ENCODE results near the gene DOHH. TPM values are rescaled to one million over a fixed set of nuclear protein-coding genes. Genes with fewer than 3 reads are reported as not detected.

DOHH gene
- total and polyA plus RNA-seq, 2 donors: 8.5 to 8.8 TPM

GRCh38 chr19:3523361-3524077 lies 23.0 kb upstream of the DOHH start:
- Histone ChIP-seq H3K9me3 (ENCODE audit: control insufficient read depth in 2 of 2, insufficient read depth in 1 of 2, low read length in 1 of 2) (no peaks in the 10 kb centered on the region), H3K27ac (ENCODE audit: low read depth in 1 of 2, low read length in 1 of 2) (no peak overlapping the region), H3K27me3 (ENCODE audit: control insufficient read depth in 2 of 2, insufficient read depth in 1 of 2, low read length in 1 of 2) (no peaks in the 10 kb centered on the region), H3K36me3 (ENCODE audit: control insufficient read depth in 2 of 2, insufficient read depth in 2 of 2, low read length in 1 of 2) (peaks cover 70 to 89% of the 10 kb centered on the region in 2 donors), H3K4me3 (ENCODE audit: low read length in 2 of 2) (no peak overlapping the region), H3K4me1 (ENCODE audit: control insufficient read depth in 2 of 2, insufficient read depth in 2 of 2, low read length in 2 of 2) (no peaks in the 10 kb centered on the region)
- DNase-seq (ENCODE audit: low read depth in 6 of 9, low spot score in 9 of 9): no peak
- WGBS: 97% methylated on average over 21 of the region's 21 CpGs

GRCh38 chr19:3522421-3523360 lies 22.2 kb upstream of the DOHH start:
- no peak overlapping the region for H3K4me3 ChIP-seq (ENCODE audit: low read length in 2 of 2)
- 98% methylated on average over 40 of the region's 40 CpGs for WGBS
- H3K9me3 ChIP-seq (ENCODE audit: control insufficient read depth in 2 of 2, insufficient read depth in 1 of 2, low read length in 1 of 2): no peaks in the 10 kb centered on the region
- DNase-seq (ENCODE audit: low read depth in 6 of 9, low spot score in 9 of 9): no peak
- H3K27me3 ChIP-seq (ENCODE audit: control insufficient read depth in 2 of 2, insufficient read depth in 1 of 2, low read length in 1 of 2): no peaks in the 10 kb centered on the region
- H3K36me3 ChIP-seq (ENCODE audit: control insufficient read depth in 2 of 2, insufficient read depth in 2 of 2, low read length in 1 of 2): peaks cover 66 to 85% of the 10 kb centered on the region in 2 donors
- H3K4me1 ChIP-seq (ENCODE audit: control insufficient read depth in 2 of 2, insufficient read depth in 2 of 2, low read length in 2 of 2): no peaks in the 10 kb centered on the region
- no peak overlapping the region for H3K27ac ChIP-seq (ENCODE audit: low read depth in 1 of 2, low read length in 1 of 2)

GRCh38 chr19:3521104-3521445 lies 20.6 kb upstream of the DOHH start:
- no peaks in the 10 kb centered on the region for H3K9me3 ChIP-seq (ENCODE audit: control insufficient read depth in 2 of 2, insufficient read depth in 1 of 2, low read length in 1 of 2)
- no peak for DNase-seq (ENCODE audit: low read depth in 6 of 9, low spot score in 9 of 9)
- H3K27me3 ChIP-seq (ENCODE audit: control insufficient read depth in 2 of 2, insufficient read depth in 1 of 2, low read length in 1 of 2): no peaks in the 10 kb centered on the region
- H3K27ac ChIP-seq (ENCODE audit: low read depth in 1 of 2, low read length in 1 of 2): no peak overlapping the region
- H3K4me3 ChIP-seq (ENCODE audit: low read length in 2 of 2): no peak overlapping the region
- peaks cover 56 to 69% of the 10 kb centered on the region in 2 donors for H3K36me3 ChIP-seq (ENCODE audit: control insufficient read depth in 2 of 2, insufficient read depth in 2 of 2, low read length in 1 of 2)
- H3K4me1 ChIP-seq (ENCODE audit: control insufficient read depth in 2 of 2, insufficient read depth in 2 of 2, low read length in 2 of 2): peaks cover 2 to 5% of the 10 kb centered on the region in 2 donors
- 94% methylated on average over 7 of the region's 7 CpGs for whole genome bisulfite sequencing

GRCh38 chr19:3520166-3521103 lies 20.0 kb upstream of the DOHH start:
- peaks cover 6 to 7% of the 10 kb centered on the region in 2 donors for H3K4me1 ChIP-seq (ENCODE audit: control insufficient read depth in 2 of 2, insufficient read depth in 2 of 2, low read length in 2 of 2)
- H3K4me3 ChIP-seq (ENCODE audit: low read length in 2 of 2): no peak overlapping the region
- 97% methylated on average over 37 of the region's 37 CpGs for WGBS
- no peak for DNase-seq (ENCODE audit: low read depth in 6 of 9, low spot score in 9 of 9)
- peaks cover 50 to 63% of the 10 kb centered on the region in 2 donors for H3K36me3 ChIP-seq (ENCODE audit: control insufficient read depth in 2 of 2, insufficient read depth in 2 of 2, low read length in 1 of 2)
- H3K27me3 ChIP-seq (ENCODE audit: control insufficient read depth in 2 of 2, insufficient read depth in 1 of 2, low read length in 1 of 2): no peaks in the 10 kb centered on the region
- no peak overlapping the region for H3K27ac ChIP-seq (ENCODE audit: low read depth in 1 of 2, low read length in 1 of 2)
- H3K9me3 ChIP-seq (ENCODE audit: control insufficient read depth in 2 of 2, insufficient read depth in 1 of 2, low read length in 1 of 2): no peaks in the 10 kb centered on the region

- H3K27me3 ChIP-seq (ENCODE audit: control insufficient read depth in 2 of 2, insufficient read depth in 1 of 2, low read length in 1 of 2): no peaks in the 10 kb centered on the region
- no peak overlapping the region for H3K27ac ChIP-seq (ENCODE audit: low read depth in 1 of 2, low read length in 1 of 2)
- no peaks in the 10 kb centered on the region for H3K9me3 ChIP-seq (ENCODE audit: control insufficient read depth in 2 of 2, insufficient read depth in 1 of 2, low read length in 1 of 2)
- peaks cover 6 to 7% of the 10 kb centered on the region in 2 donors for H3K4me1 ChIP-seq (ENCODE audit: control insufficient read depth in 2 of 2, insufficient read depth in 2 of 2, low read length in 2 of 2)
- 97% methylated on average over 18 of the region's 18 CpGs for WGBS
- H3K36me3 ChIP-seq (ENCODE audit: control insufficient read depth in 2 of 2, insufficient read depth in 2 of 2, low read length in 1 of 2): peaks cover 42 to 54% of the 10 kb centered on the region in 2 donors
- no peak overlapping the region for H3K4me3 ChIP-seq (ENCODE audit: low read length in 2 of 2)
- DNase-seq (ENCODE audit: low read depth in 6 of 9, low spot score in 9 of 9): no peak
Observed at GRCh38 chr19:3519126-3519525, 18.7 kb upstream of the DOHH start.

- Histone ChIP-seq H3K36me3 (ENCODE audit: control insufficient read depth in 2 of 2, insufficient read depth in 2 of 2, low read length in 1 of 2) (peaks cover 39 to 54% of the 10 kb centered on the region in 2 donors), H3K27me3 (ENCODE audit: control insufficient read depth in 2 of 2, insufficient read depth in 1 of 2, low read length in 1 of 2) (no peaks in the 10 kb centered on the region), H3K27ac (ENCODE audit: low read depth in 1 of 2, low read length in 1 of 2) (no peak overlapping the region), H3K4me3 (ENCODE audit: low read length in 2 of 2) (no peak overlapping the region), H3K4me1 (ENCODE audit: control insufficient read depth in 2 of 2, insufficient read depth in 2 of 2, low read length in 2 of 2) (peaks cover 6 to 7% of the 10 kb centered on the region in 2 donors), H3K9me3 (ENCODE audit: control insufficient read depth in 2 of 2, insufficient read depth in 1 of 2, low read length in 1 of 2) (no peaks in the 10 kb centered on the region)
- no peak for DNase-seq (ENCODE audit: low read depth in 6 of 9, low spot score in 9 of 9)
- WGBS: 98% methylated on average over 2 of the region's 2 CpGs
Observed at GRCh38 chr19:3518659-3519058, 18.2 kb upstream of the DOHH start.

- H3K9me3 ChIP-seq (ENCODE audit: control insufficient read depth in 2 of 2, insufficient read depth in 1 of 2, low read length in 1 of 2): no peaks in the 10 kb centered on the region
- H3K36me3 ChIP-seq (ENCODE audit: control insufficient read depth in 2 of 2, insufficient read depth in 2 of 2, low read length in 1 of 2): peaks cover 35 to 52% of the 10 kb centered on the region in 2 donors
- no peak overlapping the region for H3K4me3 ChIP-seq (ENCODE audit: low read length in 2 of 2)
- H3K27ac ChIP-seq (ENCODE audit: low read depth in 1 of 2, low read length in 1 of 2): no peak overlapping the region
- no peak for DNase-seq (ENCODE audit: low read depth in 6 of 9, low spot score in 9 of 9)
- H3K27me3 ChIP-seq (ENCODE audit: control insufficient read depth in 2 of 2, insufficient read depth in 1 of 2, low read length in 1 of 2): no peaks in the 10 kb centered on the region
- peaks cover 6 to 7% of the 10 kb centered on the region in 2 donors for H3K4me1 ChIP-seq (ENCODE audit: control insufficient read depth in 2 of 2, insufficient read depth in 2 of 2, low read length in 2 of 2)
- WGBS: 96% methylated on average over 10 of the region's 10 CpGs
Observed at GRCh38 chr19:3518255-3518654, 17.8 kb upstream of the DOHH start.

- no peak overlapping the region for H3K27ac ChIP-seq (ENCODE audit: low read depth in 1 of 2, low read length in 1 of 2)
- 96% methylated on average over 2 of the region's 2 CpGs for WGBS
- no peak overlapping the region for H3K4me3 ChIP-seq (ENCODE audit: low read length in 2 of 2)
- H3K36me3 ChIP-seq (ENCODE audit: control insufficient read depth in 2 of 2, insufficient read depth in 2 of 2, low read length in 1 of 2): peaks cover 32 to 47% of the 10 kb centered on the region in 2 donors
- DNase-seq (ENCODE audit: low read depth in 6 of 9, low spot score in 9 of 9): no peak
- H3K4me1 ChIP-seq (ENCODE audit: control insufficient read depth in 2 of 2, insufficient read depth in 2 of 2, low read length in 2 of 2): peaks cover 6 to 7% of the 10 kb centered on the region in 2 donors
- no peaks in the 10 kb centered on the region for H3K9me3 ChIP-seq (ENCODE audit: control insufficient read depth in 2 of 2, insufficient read depth in 1 of 2, low read length in 1 of 2)
- H3K27me3 ChIP-seq (ENCODE audit: control insufficient read depth in 2 of 2, insufficient read depth in 1 of 2, low read length in 1 of 2): no peaks in the 10 kb centered on the region
Observed at GRCh38 chr19:3517638-3518037, 17.2 kb upstream of the DOHH start.

Measured in thymus (tissue), 11 donors.